HCT116 (cell line): Measurements from ENCODE around the gene ANKRD16.

ENCODE experiments used
- CBX3 ChIP-seq: IDR thresholded peaks from 2 replicates; pipeline ENCODE4 v1.6.1; 2012; ENCODE audit warnings: low read depth
- CEBPB ChIP-seq: IDR thresholded peaks from 2 replicates; pipeline ENCODE4 v1.6.1; 2012; ENCODE audit warnings: low read depth
- EZH2 ChIP-seq: fragments of 200-600 bp; sonication (generic); IDR thresholded peaks from 2 replicates; pipeline ENCODE4 v1.6.1; 2017; ENCODE audit warnings: antibody characterized with exemption, mixed run types
- EZH2phosphoT487 ChIP-seq: fragments of 200-600 bp; IDR thresholded peaks from 2 replicates; pipeline ENCODE4 v1.6.1; 2018; ENCODE audit warnings: antibody characterized with exemption, borderline replicate concordance
- JUND ChIP-seq: IDR thresholded peaks from 2 replicates; pipeline ENCODE4 v1.6.1; 2012
- POLR2A ChIP-seq: IDR thresholded peaks from 2 replicates; pipeline ENCODE4 v1.7.0; 2011; ENCODE audit warnings: borderline replicate concordance; ENCODE audit not compliant: insufficient read depth, insufficient read length; ENCODE audit errors: extremely low read depth
- POLR2AphosphoS5 ChIP-seq: IDR thresholded peaks from 2 replicates; pipeline ENCODE4 v1.6.1; 2011; ENCODE audit warnings: mild to moderate bottlenecking, low read depth, low read length, moderate library complexity
- RAD21 ChIP-seq: IDR thresholded peaks from 2 replicates; pipeline ENCODE4 v1.6.1; 2012; ENCODE audit warnings: low read depth, mild to moderate bottlenecking
- SIN3A ChIP-seq: IDR thresholded peaks from 2 replicates; pipeline ENCODE4 v1.6.1; 2012; ENCODE audit warnings: low read depth
- SRF ChIP-seq: IDR thresholded peaks from 2 replicates; pipeline ENCODE4 v1.6.1; 2012; ENCODE audit warnings: low read depth
- ZNF274 ChIP-seq: fragments of 200-500 bp; sonication (Bioruptor generic); IDR thresholded peaks from 2 replicates; pipeline ENCODE4 v1.6.1; 2014; ENCODE audit warnings: mild to moderate bottlenecking, low read depth, low read length, inconsistent platforms
- TF ChIP-seq, protein P1 (sequence below), 3 experiments: fragments of 200-600 bp in 1 of 3; sonication (generic) in 1 of 3; IDR thresholded peaks in 2 of 3; conservative IDR thresholded peaks in 1 of 3; 2 replicates each; pipeline ENCODE4 v1.5.1; 2012 to 2017; ENCODE audit warnings: low read depth in 2 of 3, low read length in 2 of 3, antibody characterized with exemption in 1 of 3, borderline replicate concordance in 1 of 3, control low read depth in 1 of 3, mild to moderate bottlenecking in 1 of 3, mixed read lengths in 1 of 3, mixed run types in 1 of 3, moderate library complexity in 1 of 3; ENCODE audit not compliant: insufficient read depth in 1 of 3

DNA sequence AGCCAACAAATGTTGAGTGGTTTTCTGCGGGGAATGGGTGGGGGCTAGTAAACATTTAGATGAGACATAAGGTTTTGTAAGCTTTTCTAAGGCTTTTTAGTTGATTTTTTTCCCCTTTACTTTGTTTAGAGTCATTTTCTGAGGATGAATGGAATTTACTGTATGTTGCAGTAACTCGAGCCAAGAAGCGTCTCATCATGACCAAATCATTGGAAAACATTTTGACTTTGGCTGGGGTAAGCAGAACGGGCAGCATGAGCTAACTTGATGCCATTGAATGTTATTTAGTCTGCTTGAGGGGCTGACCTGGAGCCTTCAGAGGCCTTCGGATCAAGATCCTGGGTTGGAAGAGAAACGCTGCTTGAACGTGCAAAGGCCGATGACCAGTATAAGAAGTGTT lies 37.6 kb upstream of the ANKRD16 start:
- TF ChIP-seq POLR2A = no peak
- TF ChIP-seq, protein P1, sequence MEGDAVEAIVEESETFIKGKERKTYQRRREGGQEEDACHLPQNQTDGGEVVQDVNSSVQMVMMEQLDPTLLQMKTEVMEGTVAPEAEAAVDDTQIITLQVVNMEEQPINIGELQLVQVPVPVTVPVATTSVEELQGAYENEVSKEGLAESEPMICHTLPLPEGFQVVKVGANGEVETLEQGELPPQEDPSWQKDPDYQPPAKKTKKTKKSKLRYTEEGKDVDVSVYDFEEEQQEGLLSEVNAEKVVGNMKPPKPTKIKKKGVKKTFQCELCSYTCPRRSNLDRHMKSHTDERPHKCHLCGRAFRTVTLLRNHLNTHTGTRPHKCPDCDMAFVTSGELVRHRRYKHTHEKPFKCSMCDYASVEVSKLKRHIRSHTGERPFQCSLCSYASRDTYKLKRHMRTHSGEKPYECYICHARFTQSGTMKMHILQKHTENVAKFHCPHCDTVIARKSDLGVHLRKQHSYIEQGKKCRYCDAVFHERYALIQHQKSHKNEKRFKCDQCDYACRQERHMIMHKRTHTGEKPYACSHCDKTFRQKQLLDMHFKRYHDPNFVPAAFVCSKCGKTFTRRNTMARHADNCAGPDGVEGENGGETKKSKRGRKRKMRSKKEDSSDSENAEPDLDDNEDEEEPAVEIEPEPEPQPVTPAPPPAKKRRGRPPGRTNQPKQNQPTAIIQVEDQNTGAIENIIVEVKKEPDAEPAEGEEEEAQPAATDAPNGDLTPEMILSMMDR (IDR thresholded peaks at IDR 0.05 in 2 of 3, conservative IDR thresholded peaks at IDR 0.05 in 1 of 3; ENCODE audit: borderline replicate concordance in 1 of 3, insufficient read depth in 1 of 3, low read depth in 2 of 3, low read length in 2 of 3) = no peak
- no peak for TF ChIP-seq CBX3
- no peak for TF ChIP-seq JUND
- TF ChIP-seq POLR2AphosphoS5 = no peak
- TF ChIP-seq SIN3A = no peak
- TF ChIP-seq EZH2 = no peak
- TF ChIP-seq CEBPB = no peak
- TF ChIP-seq RAD21 = no peak
- TF ChIP-seq ZNF274 = no peak
- TF ChIP-seq SRF = no peak
- TF ChIP-seq EZH2phosphoT487 = no peak
